Transverse colon (tissue), 4 donors: Measurements from ENCODE around the gene ANK3. TPM values are rescaled to one million over a fixed set of nuclear protein-coding genes. Genes with fewer than 3 reads are reported as not detected.

Source experiments
- DNase-seq: peaks from one replicate; pipeline ENCODE4 v3.0.0-alpha.2; 2019
- H3K27ac ChIP-seq, 4 donors: fragments of 200-600 bp; sonication (generic); 2 replicates each; pipeline ENCODE4 v1.5.1; 2016 to 2018; ENCODE audit warnings: inconsistent platforms in 4 of 4
- H3K27me3 ChIP-seq: fragments of 200-600 bp; sonication (generic); 2 replicates; pipeline ENCODE4 v1.5.1; 2017; ENCODE audit warnings: inconsistent platforms
- H3K36me3 ChIP-seq, 4 donors: fragments of 200-600 bp; sonication (generic); 2 replicates each; pipeline ENCODE4 v1.5.1; 2017 to 2019; ENCODE audit warnings: inconsistent platforms in 4 of 4
- H3K4me1 ChIP-seq, 4 donors: fragments of 200-600 bp; sonication (generic); 2 replicates each; pipeline ENCODE4 v1.5.1; 2017 to 2020; ENCODE audit warnings: inconsistent platforms in 4 of 4
- H3K4me3 ChIP-seq, 4 donors: fragments of 200-600 bp; sonication (generic); 1 replicate in 1 of 4; 2 replicates in 3 of 4; pipeline versions ENCODE4 v1.5.1 to v1.6.1; 2017 to 2019; ENCODE audit warnings: inconsistent platforms in 4 of 4
- H3K9me3 ChIP-seq, 2 donors: fragments of 200-600 bp; sonication (generic); 2 replicates each; pipeline ENCODE4 v1.5.1; 2017 to 2019; ENCODE audit warnings: inconsistent platforms in 2 of 2
- CTCF ChIP-seq, 5 experiments: fragments of 200-600 bp in 3 of 5; fragments of 450-650 bp in 2 of 5; sonication (generic) in 3 of 5; IDR thresholded peaks; 1 replicate in 2 of 5; 2 replicates in 3 of 5; pipeline ENCODE4 v1.5.1; 2016 to 2017; ENCODE audit warnings: antibody characterized with exemption in 5 of 5, inconsistent platforms in 3 of 5, mild to moderate bottlenecking in 2 of 5, moderate library complexity in 1 of 5
- EP300 ChIP-seq: sonication (generic); formaldehyde crosslinking; IDR thresholded peaks from one replicate; pipeline ENCODE4 v1.6.1; 2017; ENCODE audit warnings: antibody characterized with exemption, low read depth
- POLR2A ChIP-seq: fragments of 450-650 bp; IDR thresholded peaks from one replicate; pipeline ENCODE4 v1.6.1; 2016; ENCODE audit warnings: antibody characterized with exemption, mild to moderate bottlenecking, moderate library complexity
- POLR2AphosphoS5 ChIP-seq, 3 donors: sonication (generic); formaldehyde crosslinking; IDR thresholded peaks; one replicate each; pipeline ENCODE4 v1.6.1; 2016; ENCODE audit warnings: antibody characterized with exemption in 3 of 3
- WGBS, 2 donors: methylation state at CpG; one replicate each; pipeline ENCODE4 v1.1.5; 2018; ENCODE audit warnings: low coverage in 1 of 2; 5-methylcytosine and 5-hydroxymethylcytosine counted together
- in situ Hi-C, 4 donors: fragments of 200-750 bp; cut with MboI; loops; one replicate each; pipeline versions ENCODE4 v1.15.0 to v1.15.1; 2017; ENCODE audit warnings: low sequenced_read_pairs in 3 of 4, low pct_ligation_motif_present in 1 of 4, low pct_unique_long_range_greater_than_20kb in 1 of 4
- intact Hi-C: fragments of 100-400 bp; cut with DNase I; formaldehyde crosslinking; loops from one replicate; pipeline ENCODE4 v1.15.1; 2023; ENCODE audit warnings: low total_unique reads
- total RNA-seq, 4 donors: library from RNA; depleted of rRNA; stranded (reverse); fragments of >200 nt; gene quantifications; one replicate each; pipeline ENCODE4 v1.1.0, GENCODE V29; 2016

The ANK3 gene
- total RNA-seq, 4 donors from 2014 or later: 41.2 to 230 (median 172) TPM

GRCh38 chr10:60169111-60169510 is 220.6 kb downstream of the ANK3 start:
- 88 to 95% methylated on average over 2 of the region's 2 CpGs for WGBS, 2 donors
- DNase-seq: no peak
- no peak for TF ChIP-seq EP300
- TF ChIP-seq POLR2AphosphoS5 (IDR thresholded peaks at IDR 0.05): no peak
- TF ChIP-seq POLR2A: no peak
- TF ChIP-seq CTCF (IDR thresholded peaks at IDR 0.05): no peak
- Histone ChIP-seq H3K36me3 (no peaks in the 10 kb centered on the region), H3K9me3 (no peaks in the 10 kb centered on the region), H3K4me3 (no peak overlapping the region), H3K27me3 (no peaks in the 10 kb centered on the region), H3K27ac (no peak overlapping the region), H3K4me1 (no peaks in the 10 kb centered on the region)
- intact Hi-C loops: no loop called here
- in situ Hi-C loops: no loop called here

GRCh38 chr10:60167050-60167449 is 222.6 kb downstream of the ANK3 start:
- Histone ChIP-seq H3K4me1 (no peaks in the 10 kb centered on the region), H3K4me3 (no peak overlapping the region), H3K36me3 (no peaks in the 10 kb centered on the region), H3K9me3 (no peaks in the 10 kb centered on the region), H3K27ac (no peak overlapping the region), H3K27me3 (no peaks in the 10 kb centered on the region)
- in situ Hi-C loops (no loop called here), intact Hi-C loops (no loop called here)
- 77 to 80% methylated on average over 4 of the region's 4 CpGs for WGBS, 2 donors
- no peak for TF ChIP-seq POLR2A
- TF ChIP-seq EP300: no peak
- no peak for TF ChIP-seq POLR2AphosphoS5 (IDR thresholded peaks at IDR 0.05)
- no peak for TF ChIP-seq CTCF (IDR thresholded peaks at IDR 0.05)
- DNase-seq: no peak

- H3K27ac ChIP-seq: no peak overlapping the region
- TF ChIP-seq POLR2AphosphoS5 (IDR thresholded peaks at IDR 0.05): no peak
- no peak for TF ChIP-seq POLR2A
- no peak for TF ChIP-seq CTCF (IDR thresholded peaks at IDR 0.05)
- no peak for TF ChIP-seq EP300
- peaks cover 0 to 7% of the 10 kb centered on the region in 2 donors for H3K9me3 ChIP-seq
- DNase-seq: no peak
- H3K4me1 ChIP-seq: no peaks in the 10 kb centered on the region
- H3K4me3 ChIP-seq: no peak overlapping the region
- intact Hi-C loops (no loop called here), in situ Hi-C loops (no loop called here)
- H3K36me3 ChIP-seq: no peaks in the 10 kb centered on the region
- H3K27me3 ChIP-seq: no peaks in the 10 kb centered on the region
Observed at GRCh38 chr10:60163786-60164185, 225.9 kb downstream of the ANK3 start.

- TF ChIP-seq EP300: no peak
- TF ChIP-seq POLR2A: no peak
- no peak for TF ChIP-seq CTCF (IDR thresholded peaks at IDR 0.05)
- no peak for TF ChIP-seq POLR2AphosphoS5 (IDR thresholded peaks at IDR 0.05)
- Histone ChIP-seq H3K36me3 (no peaks in the 10 kb centered on the region), H3K4me3 (no peak overlapping the region), H3K27me3 (no peaks in the 10 kb centered on the region), H3K27ac (no peak overlapping the region), H3K4me1 (no peaks in the 10 kb centered on the region), H3K9me3 (peaks cover 0 to 7% of the 10 kb centered on the region in 2 donors)
- intact Hi-C loops: no loop called here
- no peak for DNase-seq
- 67 to 97% methylated on average over 1 of the region's 1 CpG for WGBS, 2 donors
- in situ Hi-C loops: no loop called here
Observed at GRCh38 chr10:60162631-60163030, 227.0 kb downstream of the ANK3 start.
